GM12891 (cell line): ENCODE data around the gene MYO15A.

Experiments used
- PAX5 ChIP-seq: IDR thresholded peaks from 2 replicates; pipeline ENCODE4 v1.6.1; 2011; ENCODE audit warnings: low read length, moderate library complexity, mild to moderate bottlenecking; ENCODE audit not compliant: insufficient read depth, severe bottlenecking
- POLR2A ChIP-seq: IDR thresholded peaks from 2 replicates; pipeline ENCODE4 v1.6.1; 2011; ENCODE audit warnings: low read depth, low read length, control low read depth
- POLR2AphosphoS5 ChIP-seq: IDR thresholded peaks from 2 replicates; pipeline ENCODE4 v1.6.1; 2011; ENCODE audit warnings: low read depth, low read length, control low read depth
- POU2F2 ChIP-seq: IDR thresholded peaks from 2 replicates; pipeline ENCODE4 v1.6.1; 2011; ENCODE audit warnings: low read depth, mild to moderate bottlenecking, control low read depth, low read length, moderate library complexity
- SPI1 ChIP-seq: IDR thresholded peaks from 2 replicates; pipeline ENCODE4 v1.6.1; 2011; ENCODE audit warnings: low read depth, low read length, control low read depth
- TAF1 ChIP-seq: IDR thresholded peaks from 2 replicates; pipeline ENCODE4 v1.6.1; 2011; ENCODE audit warnings: low read depth, low read length, control low read depth

DNA sequence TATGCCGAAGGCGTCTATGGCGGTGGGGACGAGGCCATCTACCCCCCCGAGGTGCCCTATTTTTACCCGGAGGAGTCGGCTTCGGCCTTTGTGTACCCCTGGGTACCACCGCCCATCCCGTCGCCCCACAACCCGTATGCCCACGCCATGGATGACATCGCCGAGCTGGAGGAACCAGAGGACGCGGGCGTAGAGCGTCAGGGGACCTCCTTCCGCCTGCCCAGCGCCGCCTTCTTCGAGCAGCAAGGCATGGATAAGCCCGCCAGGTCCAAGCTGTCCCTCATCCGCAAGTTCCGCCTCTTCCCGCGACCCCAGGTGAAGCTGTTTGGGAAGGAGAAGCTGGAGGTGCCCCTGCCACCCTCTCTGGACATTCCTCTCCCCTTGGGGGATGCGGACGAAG, 11.4 kb downstream of the MYO15A start:
- no peak for TF ChIP-seq POLR2AphosphoS5
- TF ChIP-seq TAF1, result no peak
- no peak for TF ChIP-seq POLR2A
- TF ChIP-seq PAX5, result no peak
- no peak for TF ChIP-seq SPI1
- TF ChIP-seq POU2F2, result no peak
